CD14-positive monocyte (primary cell): ENCODE results near the gene ANKRD44. TPM values are rescaled to one million over a fixed set of nuclear protein-coding genes. Genes with fewer than 3 reads are reported as not detected.
A peak's percentile ranks its signal among the peaks of the same experiment; 100 is the strongest.

Experiments
- DNase-seq, 3 donors: peaks; one replicate each; pipeline ENCODE4 v3.0.0-alpha.2; 2011 to 2022
- H2AFZ ChIP-seq: 2 replicates; pipeline ENCODE4 v1.6.0; 2012; ENCODE audit warnings: mild to moderate bottlenecking, low read depth, low read length, inconsistent platforms; ENCODE audit not compliant: insufficient read depth, poor library complexity, severe bottlenecking
- H3K27ac ChIP-seq, 2 donors: 1 replicate in 1 of 2; 2 replicates in 1 of 2; pipeline ENCODE4 v1.5.1; 2012 to 2013; ENCODE audit warnings: low read length in 2 of 2, control low read depth in 1 of 2, inconsistent platforms in 1 of 2, low read depth in 1 of 2, mild to moderate bottlenecking in 1 of 2
- H3K27me3 ChIP-seq, 2 donors: one replicate each; pipeline versions ENCODE4 v1.6.0 to v1.6.1; 2011 to 2013; ENCODE audit warnings: low read length in 2 of 2; ENCODE audit not compliant: control insufficient read depth in 2 of 2, insufficient read depth in 2 of 2
- H3K36me3 ChIP-seq, 2 donors: replicated peaks in 1 of 2; 1 replicate in 1 of 2; 2 replicates in 1 of 2; pipeline versions ENCODE4 v1.5.1 to v1.6.1; 2012 to 2013; ENCODE audit warnings: low read length in 2 of 2, control low read depth in 1 of 2, inconsistent platforms in 1 of 2, mild to moderate bottlenecking in 1 of 2; ENCODE audit not compliant: insufficient read depth in 2 of 2, control insufficient read depth in 1 of 2
- H3K4me1 ChIP-seq, 2 donors: 1 replicate in 1 of 2; 2 replicates in 1 of 2; pipeline versions ENCODE4 v1.5.1 to v1.6.1; 2012 to 2013; ENCODE audit warnings: low read length in 2 of 2, control low read depth in 1 of 2, inconsistent platforms in 1 of 2, mild to moderate bottlenecking in 1 of 2, moderate library complexity in 1 of 2; ENCODE audit not compliant: insufficient read depth in 2 of 2, control insufficient read depth in 1 of 2
- H3K4me2 ChIP-seq: replicated peaks from 2 replicates; pipeline ENCODE3; 2012; ENCODE audit warnings: low read length, moderate library complexity, mild to moderate bottlenecking; ENCODE audit not compliant: poor library complexity, severe bottlenecking; ENCODE audit errors: extremely low read depth
- H3K4me3 ChIP-seq, 3 experiments: fragments of 200-600 bp in 1 of 3; sonication (generic) in 1 of 3; replicated peaks in 1 of 3; 1 replicate in 2 of 3; 2 replicates in 1 of 3; pipeline ENCODE4 v1.5.1; 2011 to 2013; ENCODE audit warnings: low read length in 3 of 3, mild to moderate bottlenecking in 3 of 3, control low read depth in 2 of 3, low read depth in 2 of 3, inconsistent platforms in 1 of 3, moderate library complexity in 1 of 3
- H3K79me2 ChIP-seq: 2 replicates; pipeline ENCODE4 v1.6.0; 2012; ENCODE audit warnings: mild to moderate bottlenecking, control low read depth, inconsistent platforms, low read length, moderate library complexity; ENCODE audit not compliant: insufficient read depth
- H3K9ac ChIP-seq: 2 replicates; pipeline ENCODE4 v1.6.0; 2017; ENCODE audit warnings: low read length, mild to moderate bottlenecking; ENCODE audit not compliant: insufficient read depth, poor library complexity, severe bottlenecking
- H3K9me3 ChIP-seq, 2 donors: replicated peaks in 1 of 2; 1 replicate in 1 of 2; 2 replicates in 1 of 2; pipeline versions ENCODE4 v1.5.1 to v1.6.1; 2012 to 2013; ENCODE audit warnings: low read length in 2 of 2, control low read depth in 1 of 2; ENCODE audit not compliant: control insufficient read depth in 1 of 2, insufficient read depth in 1 of 2
- H4K20me1 ChIP-seq: 2 replicates; pipeline ENCODE4 v1.6.0; 2012; ENCODE audit warnings: mild to moderate bottlenecking, low read length, control low read depth, moderate library complexity; ENCODE audit not compliant: insufficient read depth
- H3K27ac Mint-ChIP-seq, 7 donors: one replicate each; pipeline ENCODE4 v1.8.0; 2020; ENCODE audit warnings: mild to moderate bottlenecking in 7 of 7, mixed read lengths in 7 of 7, moderate library complexity in 6 of 7, inconsistent platforms in 2 of 7
- H3K27me3 Mint-ChIP-seq, 3 donors: one replicate each; pipeline ENCODE4 v1.8.0; 2021 to 2022; ENCODE audit warnings: low read depth in 3 of 3, mild to moderate bottlenecking in 3 of 3, mixed read lengths in 3 of 3, moderate library complexity in 3 of 3, inconsistent platforms in 1 of 3
- H3K36me3 Mint-ChIP-seq, 2 donors: one replicate each; pipeline ENCODE4 v1.8.0; 2020; ENCODE audit warnings: mixed read lengths in 2 of 2, inconsistent platforms in 1 of 2, mild to moderate bottlenecking in 1 of 2
- H3K4me1 Mint-ChIP-seq: one replicate; pipeline ENCODE4 v1.8.0; 2020; ENCODE audit warnings: mild to moderate bottlenecking, mixed read lengths
- H3K4me3 Mint-ChIP-seq, 2 donors: one replicate each; pipeline ENCODE4 v1.8.0; 2020; ENCODE audit warnings: mild to moderate bottlenecking in 2 of 2, mixed read lengths in 2 of 2, moderate library complexity in 1 of 2
- H3K9me3 Mint-ChIP-seq, 7 donors: one replicate each; pipeline ENCODE4 v1.8.0; 2020 to 2022; ENCODE audit warnings: mixed read lengths in 7 of 7, mild to moderate bottlenecking in 6 of 7, moderate library complexity in 6 of 7, inconsistent platforms in 2 of 7
- CTCF ChIP-seq: fragments of 200-600 bp; IDR thresholded peaks from one replicate; pipeline ENCODE4 v1.8.0; 2022; ENCODE audit warnings: antibody characterized with exemption, mild to moderate bottlenecking
- WGBS: methylation state at CpG from one replicate; pipeline ENCODE4 v1.1.5; 2013; ENCODE audit warnings: missing lambda C conversion rate; ENCODE audit not compliant: insufficient coverage; 5-methylcytosine and 5-hydroxymethylcytosine counted together
- intact Hi-C, 2 donors: fragments of 100-400 bp; cut with micrococcal nuclease; formaldehyde crosslinking; loops; one replicate each; pipeline versions ENCODE4 v1.15.0 to v1.15.1; 2023
- polyA plus RNA-seq, 3 donors: library from polyadenylated mRNA; depleted of rRNA in 1 of 3; unstranded in 2 of 3; stranded (reverse) in 1 of 3; fragments of 300-500 nt in 2 of 3; fragments of >200 nt in 1 of 3; fragmentation: Illumina TruSeq in 2 of 3; gene quantifications; 1 replicate in 2 of 3; 2 replicates in 1 of 3; pipeline ENCODE4 v1.2.3, GENCODE V29; 2012 to 2021

The ANKRD44 gene
- polyA plus RNA-seq, 3 donors, result 55.7 to 91.9 (median 64.9) TPM

GRCh38 chr2:197147942-197148341 lies 162.6 kb downstream of the ANKRD44 start:
- H3K9me3 Mint-ChIP-seq, result no peaks in the 10 kb centered on the region
- H3K79me2 ChIP-seq, result peaks cover 69% of the 10 kb centered on the region
- intact Hi-C loops, result no loop called here
- H3K27me3 Mint-ChIP-seq, result no peaks in the 10 kb centered on the region
- H4K20me1 ChIP-seq, result peaks cover 4% of the 10 kb centered on the region
- H3K4me1 ChIP-seq, result peaks cover 44 to 63% of the 10 kb centered on the region in 2 donors
- H3K27me3 ChIP-seq, result no peaks in the 10 kb centered on the region
- no peak overlapping the region for H3K27ac Mint-ChIP-seq
- H2AFZ ChIP-seq, result no peak overlapping the region
- peak overlapping the region in 1 of 2 donors; percentile 83 for H3K27ac ChIP-seq
- peaks cover 2 to 16% of the 10 kb centered on the region in 2 donors for H3K36me3 ChIP-seq
- H3K4me1 Mint-ChIP-seq, result peaks cover 47% of the 10 kb centered on the region
- H3K4me2 ChIP-seq, result no peak overlapping the region
- H3K4me3 Mint-ChIP-seq, result no peak overlapping the region
- no peak overlapping the region for H3K4me3 ChIP-seq
- H3K9ac ChIP-seq, result no peak overlapping the region
- H3K36me3 Mint-ChIP-seq, result peaks cover 7 to 16% of the 10 kb centered on the region in 2 donors
- WGBS, result no CpG with 5 or more reads among the region's 4 CpGs
- H3K9me3 ChIP-seq, result no peaks in the 10 kb centered on the region
- DNase-seq, result no peak
- TF ChIP-seq CTCF, result no peak

- no peak overlapping the region for H3K4me2 ChIP-seq
- TF ChIP-seq CTCF, result no peak
- H4K20me1 ChIP-seq, result peaks cover 8% of the 10 kb centered on the region
- Mint-ChIP-seq H3K4me3 (no peak overlapping the region), H3K9me3 (no peaks in the 10 kb centered on the region), H3K27me3 (no peaks in the 10 kb centered on the region), H3K4me1 (peaks cover 44% of the 10 kb centered on the region), H3K27ac (peak overlapping the region in 2 of 7 donors; percentile 37 to 61), H3K36me3 (peaks cover 9 to 16% of the 10 kb centered on the region in 2 donors)
- H3K4me1 ChIP-seq, result peaks cover 42 to 62% of the 10 kb centered on the region in 2 donors
- no peak overlapping the region for H2AFZ ChIP-seq
- H3K27me3 ChIP-seq, result no peaks in the 10 kb centered on the region
- H3K9ac ChIP-seq, result no peak overlapping the region
- intact Hi-C loops, result no loop called here
- DNase-seq, result no peak
- 100% methylated on average over 1 of the region's 5 CpGs for WGBS
- H3K27ac ChIP-seq, result peak overlapping the region in 1 of 2 donors; percentile 83
- no peaks in the 10 kb centered on the region for H3K9me3 ChIP-seq
- H3K4me3 ChIP-seq, result no peak overlapping the region
- H3K79me2 ChIP-seq, result peaks cover 69% of the 10 kb centered on the region
- H3K36me3 ChIP-seq, result peaks cover 2 to 16% of the 10 kb centered on the region in 2 donors
Observed at GRCh38 chr2:197146995-197147394, 163.6 kb downstream of the ANKRD44 start.
